Left forelimb (tissue), 1 donor: ENCODE results near the gene AGO4.
"Not testable (repeated sequence)": the region's sequence is repeated elsewhere in the genome, so short reads cannot be mapped to it uniquely, and the experiment has no call there.

Source experiments
- DNase-seq: peaks from one replicate; pipeline ENCODE4 v3.0.0-alpha.2; 2018; ENCODE audit warnings: low spot score

The AGO4 gene

DNA sequence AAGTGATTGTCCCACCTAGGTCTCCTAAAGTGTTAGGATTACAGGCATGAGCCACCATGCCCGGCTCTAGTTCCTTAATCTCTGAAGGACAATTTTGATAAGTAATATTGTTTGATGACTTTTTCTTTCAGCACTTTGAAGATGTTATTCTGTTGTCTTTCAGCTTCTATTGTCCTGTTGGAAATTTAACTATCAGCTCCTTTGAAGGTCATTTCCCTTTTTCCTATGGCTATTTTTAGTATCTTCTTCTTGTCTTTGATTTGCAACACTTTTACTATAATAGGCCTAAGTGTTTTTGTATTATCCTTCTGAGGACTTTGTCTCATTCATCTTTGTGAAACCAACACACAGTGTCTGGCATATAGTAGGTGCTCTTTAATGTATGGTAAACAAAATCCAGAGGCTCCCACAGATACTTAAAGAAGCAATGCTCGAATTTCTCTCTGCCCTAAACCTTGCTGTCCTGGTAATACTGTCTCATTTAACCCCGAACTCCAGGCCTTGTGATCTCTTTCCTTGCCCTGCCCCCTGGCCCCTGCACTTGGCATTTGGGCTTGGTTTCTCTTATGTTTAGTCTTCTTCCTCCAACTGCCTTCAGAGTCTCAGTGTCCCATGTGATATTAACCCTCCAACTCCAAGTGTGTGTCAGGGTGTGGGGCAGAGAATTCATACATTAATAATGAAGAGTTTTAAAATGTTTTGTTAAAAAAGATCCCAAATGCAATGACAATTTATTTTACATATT, 56.2 kb downstream of the AGO4 start:
- DNase-seq = no peak

DNA sequence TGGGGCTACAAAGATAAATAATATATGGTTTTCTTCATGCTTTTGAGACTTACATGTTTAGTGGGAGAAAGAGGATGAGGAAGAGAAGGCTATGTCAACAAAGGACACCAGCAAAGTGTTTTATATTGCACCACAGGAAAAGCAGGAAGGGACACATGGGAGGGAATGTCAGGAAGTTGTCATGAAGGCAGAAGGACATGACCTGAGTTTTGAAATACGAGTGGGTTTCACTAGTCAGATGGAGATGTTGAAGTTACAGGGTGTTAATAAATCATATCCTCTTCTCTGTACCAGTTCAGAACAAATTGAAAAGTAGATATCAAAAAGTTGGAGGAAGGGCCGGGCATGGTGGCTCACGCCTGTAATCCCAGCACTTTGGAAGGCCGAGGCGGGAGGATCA, 57.0 kb downstream of the AGO4 start:
- no peak for DNase-seq

DNA sequence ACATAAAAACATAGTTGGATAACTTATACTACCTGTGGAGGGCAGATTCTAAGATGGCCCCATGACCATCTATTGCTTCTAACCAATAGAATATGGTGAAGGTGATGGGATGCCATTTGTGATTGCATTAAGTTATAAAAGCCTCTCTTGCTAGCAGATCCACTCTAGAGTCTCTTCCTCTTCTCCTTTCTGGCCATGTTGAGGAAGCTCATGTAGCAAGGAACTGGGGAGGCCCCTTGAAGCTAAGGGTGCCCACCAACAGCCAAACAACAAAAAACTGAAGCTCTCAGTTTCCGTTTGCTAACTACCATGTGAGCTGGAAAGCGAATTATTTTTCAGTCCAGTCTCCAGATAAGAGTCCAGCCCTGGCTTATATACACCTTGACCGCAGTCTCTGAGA, 59.2 kb downstream of the AGO4 start:
- DNase-seq = no peak

DNA sequence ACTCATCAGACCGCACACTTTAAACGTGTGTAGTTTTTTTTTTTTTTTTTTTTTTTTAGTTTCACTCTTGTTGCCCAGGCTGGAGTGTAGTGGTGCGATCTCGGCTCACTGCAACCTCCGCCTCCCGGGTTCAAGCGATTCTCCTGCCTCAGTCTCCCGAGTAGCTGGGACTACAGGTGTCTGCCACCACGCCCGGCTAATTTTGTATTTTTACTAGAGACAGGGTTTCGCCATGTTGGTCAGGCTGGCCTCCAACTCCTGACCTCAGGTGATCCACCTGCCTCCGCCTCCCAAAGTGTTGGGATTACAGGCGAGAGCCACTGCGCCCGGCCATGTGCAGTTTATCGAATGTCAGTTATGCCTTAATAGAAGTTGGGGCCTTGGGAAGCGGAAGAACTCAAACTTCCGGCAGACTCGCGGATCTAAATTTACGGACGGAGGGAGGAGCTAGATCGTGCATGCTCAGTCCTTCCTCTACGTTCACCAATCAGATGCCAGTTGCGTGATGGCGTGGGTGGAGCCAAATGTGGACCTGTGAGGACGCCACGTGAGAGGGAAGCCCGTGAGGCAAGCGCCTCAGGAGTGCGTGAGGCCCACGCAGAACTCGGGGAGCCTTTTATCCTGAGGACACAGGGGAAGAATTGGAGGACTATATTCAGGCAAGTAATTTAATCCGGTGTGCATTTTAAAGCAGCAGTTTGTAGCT, 61.6 kb downstream of the AGO4 start:
- DNase-seq = not testable (repeated sequence)

DNA sequence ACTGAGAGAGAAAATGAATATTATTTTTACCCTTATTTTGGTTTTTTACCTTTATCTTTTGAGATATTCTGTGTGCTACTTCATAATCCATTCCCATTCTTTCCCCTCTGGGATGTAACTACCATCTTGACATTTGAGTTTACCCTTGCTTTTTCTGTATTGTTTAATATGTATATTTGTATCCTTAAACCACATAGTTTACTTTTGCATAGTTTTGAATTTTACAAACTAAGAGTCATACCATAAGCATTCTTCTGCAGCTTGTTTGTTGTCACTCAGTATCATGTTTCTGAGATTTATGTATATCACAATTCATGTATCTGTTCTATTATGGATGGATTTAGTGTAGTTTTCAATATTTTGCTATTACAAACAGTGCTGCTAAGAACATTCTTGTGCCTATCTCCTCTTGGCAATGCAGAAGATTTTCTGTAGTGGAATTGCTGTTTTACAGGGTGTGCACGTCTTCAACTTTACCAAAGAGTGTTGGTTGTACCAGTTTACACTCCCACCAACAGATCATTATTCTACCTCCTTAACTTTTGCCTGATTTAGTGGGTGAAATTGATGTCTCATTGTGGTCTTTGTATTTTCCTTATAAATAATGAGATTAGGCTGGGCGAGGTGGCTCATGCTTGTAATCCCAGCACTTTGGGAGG, 63.0 kb downstream of the AGO4 start:
- DNase-seq = no peak

DNA sequence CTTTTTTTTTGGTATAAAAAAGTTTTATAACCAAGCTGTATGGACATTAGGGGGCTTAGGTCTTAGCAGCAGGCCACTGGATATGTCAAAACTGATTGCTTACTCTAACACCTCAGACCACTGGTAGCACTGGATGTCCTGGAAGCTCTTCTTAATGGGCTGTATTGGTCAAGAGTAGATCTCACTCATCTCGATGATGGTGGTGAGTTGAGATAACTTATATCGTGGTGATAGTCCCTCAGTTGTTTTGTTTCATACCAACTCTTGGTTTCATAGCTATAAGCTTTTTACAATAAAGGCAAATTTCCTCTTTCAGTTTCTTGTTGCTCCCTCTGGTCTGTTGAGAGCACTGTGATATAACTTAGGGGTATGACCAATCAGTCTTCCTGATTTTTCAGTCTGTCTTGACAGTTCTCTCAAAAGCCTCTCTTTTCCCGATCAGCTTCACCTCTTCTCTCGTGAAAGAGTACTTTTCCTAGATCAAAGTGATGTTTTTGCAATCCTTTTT, 65.5 kb downstream of the AGO4 start:
- DNase-seq = no peak

DNA sequence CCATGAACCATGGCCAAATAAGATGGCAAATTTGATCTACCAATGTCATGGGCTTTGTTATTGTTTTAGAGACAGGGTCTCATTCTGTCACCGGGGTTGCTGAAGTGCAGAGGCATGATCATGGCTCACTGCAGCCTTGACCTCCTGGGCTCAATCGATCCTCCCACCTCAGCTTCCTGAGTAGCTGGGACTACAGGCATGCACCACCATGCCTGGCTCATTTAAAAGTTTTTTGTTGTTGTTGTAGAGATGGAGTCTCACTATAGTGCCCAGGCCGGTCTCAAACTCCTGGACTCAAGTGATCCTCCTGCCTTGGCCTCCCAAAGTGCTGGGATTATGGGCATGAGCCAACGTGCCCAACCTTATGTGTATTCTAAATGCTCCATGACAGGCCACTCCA, 66.3 kb downstream of the AGO4 start:
- DNase-seq = not testable (repeated sequence)

DNA sequence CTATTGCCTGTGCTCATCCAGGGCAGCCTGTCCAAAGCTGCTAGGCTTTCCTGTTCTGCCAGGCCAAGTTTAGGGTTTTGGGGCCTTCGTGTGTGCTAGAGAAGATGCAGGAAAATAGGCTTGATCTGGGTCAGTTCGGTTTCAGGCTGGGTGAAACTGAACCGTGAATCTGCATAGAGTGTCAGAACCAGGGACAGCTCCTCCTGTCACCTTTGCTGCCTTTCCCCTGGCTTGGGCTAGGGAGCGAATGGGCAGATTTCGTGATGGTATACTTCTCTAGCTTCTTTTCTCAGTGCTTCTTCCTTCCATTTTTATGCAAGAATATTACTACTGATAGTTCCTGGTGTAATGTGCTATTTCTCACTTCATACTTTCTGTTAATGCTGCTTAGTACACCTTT, 69.2 kb downstream of the AGO4 start:
- no peak for DNase-seq

DNA sequence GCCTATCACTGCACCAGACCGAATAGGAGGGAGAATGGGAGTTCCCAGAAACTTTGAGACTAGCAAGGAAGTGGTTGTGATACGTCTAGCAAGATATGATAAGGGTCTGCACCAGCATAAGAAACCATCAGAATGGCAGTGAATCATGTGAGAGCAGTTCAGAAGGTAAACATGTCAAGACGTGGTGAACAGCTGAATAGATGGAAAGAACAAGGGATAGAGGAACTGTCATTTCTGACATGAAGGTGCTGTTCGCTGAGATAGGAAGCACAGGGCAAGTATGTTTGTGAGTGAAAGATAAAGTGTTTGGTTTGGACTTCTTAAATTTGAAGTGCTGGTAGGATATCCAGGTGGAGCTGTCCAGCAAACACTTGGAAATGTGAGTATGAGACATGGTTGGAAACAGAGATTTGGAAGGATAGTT, 74.0 kb downstream of the AGO4 start:
- DNase-seq = no peak

DNA sequence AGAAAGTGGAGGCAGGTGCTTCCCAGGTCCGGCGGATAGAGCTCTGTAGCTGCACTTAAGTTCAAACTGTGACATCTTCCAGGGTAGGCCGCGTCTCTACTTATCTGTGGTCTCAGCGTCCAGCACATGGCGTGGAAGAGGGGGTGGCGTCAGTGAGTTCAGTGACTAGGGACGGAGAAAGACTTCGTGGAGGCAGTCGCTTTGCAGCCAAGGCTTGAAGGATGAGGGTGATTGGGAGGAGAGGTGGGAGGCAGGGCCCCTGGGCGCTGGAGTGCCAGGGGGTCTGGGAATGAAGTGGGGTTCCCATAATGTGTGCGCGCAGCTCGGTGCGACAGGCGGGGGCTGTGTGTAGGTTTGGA, 74.7 kb downstream of the AGO4 start:
- no peak for DNase-seq

DNA sequence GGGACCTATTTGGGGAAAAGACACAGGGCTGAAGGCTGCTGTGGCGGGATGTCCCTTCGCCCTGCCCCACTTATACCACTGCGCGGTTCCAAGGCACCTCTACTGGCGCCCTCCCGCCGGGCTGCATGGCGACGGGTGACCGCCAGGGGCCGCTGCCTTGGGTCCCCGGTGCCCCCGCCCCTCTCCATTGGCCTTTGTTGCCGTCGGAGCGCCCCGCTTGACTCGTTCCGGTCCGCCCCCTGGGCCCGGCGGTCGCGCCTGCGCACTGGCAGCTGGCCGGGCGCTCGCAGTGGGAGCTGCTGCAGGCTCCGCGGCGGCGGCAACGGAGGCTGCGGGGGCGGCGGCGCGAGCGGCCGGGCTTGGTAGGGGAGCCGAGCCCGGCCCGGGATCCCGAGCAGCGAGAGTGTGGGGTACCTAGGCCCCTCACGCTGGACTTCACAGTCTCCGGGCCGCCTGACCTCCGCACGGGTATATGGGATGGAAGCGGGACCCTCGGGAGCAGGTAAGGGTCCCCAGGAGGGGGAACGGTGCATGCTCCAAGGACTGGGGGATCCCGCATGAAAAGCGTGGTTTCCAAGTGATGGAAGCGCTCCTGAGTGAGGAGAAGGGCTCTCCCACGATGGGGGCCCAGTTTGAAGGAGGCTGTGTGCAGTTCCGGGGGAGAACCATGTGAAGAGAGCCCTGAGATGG, 75.3 kb downstream of the AGO4 start, which contains the start of gene AGO1:
AGO1 (plus strand) TSS at position 265 of the 690 bp plus-strand sequence; CDS start at position 478, 213 bp downstream.
- peak; percentile 95 for DNase-seq

DNA sequence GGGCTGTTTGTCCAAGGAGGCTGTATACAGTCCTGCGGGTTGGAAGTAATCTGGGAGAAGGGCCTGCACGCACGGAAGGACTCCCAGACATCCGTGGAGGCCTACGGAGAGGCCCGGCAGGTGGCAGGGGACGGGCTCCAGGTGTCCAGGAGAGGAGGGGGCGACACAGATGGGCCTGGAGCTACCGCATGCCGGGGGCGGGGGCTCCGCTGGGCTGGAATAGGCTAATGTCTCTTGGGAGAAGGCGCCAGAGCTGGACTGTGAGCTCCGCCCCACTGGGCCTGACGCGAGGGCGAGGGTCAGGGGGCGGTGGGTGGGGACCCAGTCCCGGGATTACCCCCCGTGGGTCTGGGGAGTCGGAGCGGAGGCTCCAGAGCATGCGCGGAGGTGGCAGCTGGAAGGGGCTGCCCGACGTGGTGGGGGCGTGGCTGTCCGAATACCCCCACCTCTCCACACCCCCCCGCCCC, 75.9 kb downstream of the AGO4 start:
- peak; percentile 73 for DNase-seq

DNA sequence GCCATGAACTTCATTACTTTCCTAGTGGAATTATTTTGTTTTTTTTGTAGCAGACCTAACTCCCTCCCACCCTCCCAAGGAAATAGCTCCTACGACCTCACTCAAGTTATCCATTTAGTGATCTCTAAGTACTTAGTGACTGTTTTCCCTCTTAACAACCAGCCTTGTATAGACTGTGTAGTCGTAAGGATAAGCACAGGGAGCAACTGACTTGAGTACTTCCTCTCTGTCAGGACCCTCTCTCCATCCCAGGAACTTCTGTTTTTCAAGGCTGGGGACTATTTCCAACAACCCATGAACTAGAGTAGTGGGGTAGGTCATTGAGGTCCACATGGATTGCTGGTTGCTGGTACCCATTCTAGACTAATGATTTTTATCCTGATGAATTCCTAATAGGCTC, 77.1 kb downstream of the AGO4 start:
- no peak for DNase-seq

DNA sequence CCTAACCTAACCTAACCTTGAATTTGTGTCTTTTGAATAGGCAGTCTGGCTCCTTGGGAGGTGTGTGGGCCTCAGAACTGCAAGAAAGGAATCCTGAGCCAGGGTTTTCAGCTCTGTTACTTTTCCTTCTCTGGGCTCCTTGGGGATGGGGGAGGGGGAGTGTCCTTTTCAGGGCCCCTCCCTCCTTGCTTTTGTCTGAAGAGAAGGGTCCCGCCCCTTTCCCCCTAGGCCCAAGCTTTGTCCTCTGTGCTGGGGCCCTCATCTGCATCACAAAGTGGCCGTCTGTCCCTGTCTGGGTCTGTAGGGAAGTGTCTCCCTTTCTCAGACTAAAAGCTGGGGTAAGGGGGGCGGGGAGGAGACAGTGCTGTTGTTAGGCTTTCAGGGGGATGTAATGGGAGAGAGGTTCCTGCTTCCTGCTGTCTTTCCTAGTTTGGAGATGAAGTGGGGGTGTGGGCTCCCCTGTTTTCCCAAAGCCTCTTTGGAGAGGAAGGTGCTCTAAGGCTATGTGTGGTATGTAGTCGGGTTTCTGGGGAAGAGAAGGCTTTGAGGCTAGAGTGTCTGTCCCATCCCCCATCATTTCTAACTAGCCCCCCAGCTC, 78.2 kb downstream of the AGO4 start:
- DNase-seq = no peak

DNA sequence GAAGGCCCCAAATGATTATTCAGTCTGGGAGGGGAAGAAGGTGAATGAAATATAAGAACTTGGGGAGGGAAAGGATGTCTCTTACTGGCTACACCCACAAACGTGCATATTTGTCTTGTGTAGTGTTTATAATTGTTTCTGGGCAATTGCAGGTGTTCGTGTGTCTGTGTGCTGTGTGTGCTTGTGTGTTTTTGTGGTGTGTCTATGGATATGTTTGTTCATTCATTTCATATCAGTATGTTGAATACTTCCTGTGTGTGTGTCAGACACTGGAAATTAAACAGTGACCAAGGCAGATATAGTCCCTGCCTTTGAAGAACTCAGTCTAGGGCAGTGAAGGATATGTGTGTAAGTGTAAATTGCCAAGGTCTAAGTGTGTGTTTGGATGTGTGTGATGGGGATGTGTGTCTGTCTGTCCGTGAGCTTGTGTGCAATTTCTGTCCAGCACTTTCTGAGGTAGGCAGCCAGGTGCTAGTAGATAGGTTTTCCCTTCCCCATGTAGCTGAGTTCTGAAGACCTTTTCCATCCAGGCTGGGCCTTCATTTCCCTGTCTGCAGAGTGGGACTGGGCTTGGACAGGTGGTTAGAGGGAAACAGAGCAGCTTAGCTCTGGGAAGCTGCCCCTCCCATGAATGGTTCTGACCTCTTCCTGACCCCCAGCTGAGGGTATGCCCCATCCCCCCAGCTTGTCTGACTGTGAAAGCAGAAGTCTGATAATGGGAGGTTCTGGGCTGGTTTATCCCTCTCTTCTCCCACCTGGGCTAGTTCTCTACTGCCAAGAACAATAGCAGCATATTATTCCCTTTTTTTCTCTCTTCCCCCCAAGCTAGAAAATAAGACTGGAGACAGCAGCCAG, 79.0 kb downstream of the AGO4 start:
- no peak for DNase-seq

DNA sequence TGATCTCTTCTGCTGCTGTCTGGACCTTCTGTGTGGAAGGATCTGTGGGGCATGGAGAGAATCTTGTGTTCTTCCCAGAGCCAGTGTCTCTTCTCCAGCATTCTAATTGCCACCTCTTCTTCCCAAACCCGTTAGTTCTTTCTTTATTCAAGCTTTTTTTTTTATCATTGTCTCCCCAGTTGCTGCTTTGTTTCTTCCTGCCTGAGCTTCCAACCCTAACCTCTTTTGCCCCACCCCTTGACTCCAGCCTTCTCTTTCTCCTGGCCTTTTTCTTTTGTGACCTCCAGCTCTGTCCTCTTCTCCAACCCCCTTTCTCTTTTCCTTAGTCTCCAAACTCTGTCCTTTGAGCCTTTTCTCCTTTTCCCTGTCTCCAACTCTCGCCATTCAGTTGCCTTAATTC, 79.7 kb downstream of the AGO4 start:
- DNase-seq = no peak

DNA sequence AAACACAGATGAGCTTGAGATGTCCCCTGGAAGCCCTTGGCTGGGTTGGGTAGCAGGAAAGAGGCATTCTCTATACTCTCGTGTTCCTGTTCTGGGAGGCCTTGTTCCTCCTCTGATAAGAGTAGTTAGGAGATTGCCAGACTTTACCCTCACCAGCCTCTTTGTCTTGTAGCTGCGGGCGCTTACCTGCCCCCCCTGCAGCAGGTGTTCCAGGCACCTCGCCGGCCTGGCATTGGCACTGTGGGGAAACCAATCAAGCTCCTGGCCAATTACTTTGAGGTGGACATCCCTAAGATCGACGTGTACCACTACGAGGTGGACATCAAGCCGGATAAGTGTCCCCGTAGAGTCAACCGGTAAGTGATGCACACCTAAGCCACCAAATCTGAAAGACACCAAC, 80.4 kb downstream of the AGO4 start:
- no peak for DNase-seq

DNA sequence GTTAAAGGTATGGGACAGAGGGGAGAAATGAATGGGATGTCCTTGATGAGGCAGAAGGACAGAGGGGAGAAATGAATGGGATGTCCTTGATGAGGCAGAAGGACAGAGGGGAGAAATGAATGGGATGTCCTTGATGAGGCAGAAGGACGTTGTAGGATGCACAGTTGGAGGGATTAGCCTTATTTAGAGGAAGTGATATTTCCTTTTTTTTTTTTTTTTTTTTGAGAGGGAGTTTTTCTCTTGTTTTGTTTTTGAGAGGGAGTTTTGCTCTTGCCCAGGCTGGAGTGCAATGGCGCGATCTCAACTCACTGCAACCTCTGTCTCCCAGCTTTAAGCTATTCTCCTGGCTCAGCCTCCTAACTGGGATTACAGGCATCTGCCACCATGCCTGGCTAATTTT, 81.2 kb downstream of the AGO4 start:
- DNase-seq = not testable (repeated sequence)

DNA sequence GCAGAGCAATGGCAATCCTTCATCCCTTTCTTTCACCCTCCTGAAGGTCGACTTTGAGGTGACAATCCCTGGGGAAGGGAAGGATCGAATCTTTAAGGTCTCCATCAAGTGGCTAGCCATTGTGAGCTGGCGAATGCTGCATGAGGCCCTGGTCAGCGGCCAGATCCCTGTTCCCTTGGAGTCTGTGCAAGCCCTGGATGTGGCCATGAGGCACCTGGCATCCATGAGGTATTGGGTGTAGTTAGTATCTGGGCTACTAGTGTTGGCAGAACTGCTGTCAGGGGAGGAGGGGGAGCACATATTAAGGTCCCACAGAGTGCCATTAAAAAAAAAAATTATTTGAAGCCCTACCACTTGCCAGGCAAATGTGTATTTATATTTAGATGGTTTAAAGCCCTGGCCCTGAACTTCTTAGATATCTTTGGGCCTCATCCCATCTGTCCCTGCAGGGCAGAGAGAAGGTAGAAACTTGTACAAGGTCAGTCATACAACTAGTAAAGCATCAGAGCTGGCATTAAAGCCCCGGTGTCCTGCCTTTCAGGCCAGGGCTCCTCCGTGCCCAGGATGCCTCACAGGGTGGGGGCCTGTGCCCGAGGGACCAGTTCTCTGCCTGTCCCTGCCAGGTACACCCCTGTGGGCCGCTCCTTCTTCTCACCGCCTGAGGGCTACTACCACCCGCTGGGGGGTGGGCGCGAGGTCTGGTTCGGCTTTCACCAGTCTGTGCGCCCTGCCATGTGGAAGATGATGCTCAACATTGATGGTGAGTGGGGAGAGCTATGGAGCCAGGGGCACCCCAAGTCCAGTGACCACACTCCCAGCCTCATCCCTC, 85.4 kb downstream of the AGO4 start:
- DNase-seq = no peak

DNA sequence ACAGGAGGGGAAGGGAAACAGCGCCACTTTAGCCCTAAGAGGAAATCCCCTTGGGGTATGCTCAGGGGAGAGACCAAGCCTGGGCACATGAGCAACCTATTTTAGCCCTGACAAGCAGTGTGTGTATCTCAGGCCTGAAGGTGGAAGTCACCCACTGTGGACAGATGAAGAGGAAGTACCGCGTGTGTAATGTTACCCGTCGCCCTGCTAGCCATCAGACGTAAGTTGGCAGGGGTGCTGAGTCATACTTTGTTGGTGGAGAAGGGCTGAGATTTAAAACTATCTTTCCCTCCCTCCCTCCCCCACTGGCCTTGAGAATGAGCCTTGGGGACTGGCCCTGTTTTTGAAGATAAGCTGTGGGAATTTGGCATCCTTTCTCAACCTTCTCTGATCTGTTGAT, 86.4 kb downstream of the AGO4 start:
- no peak for DNase-seq
